GM12878 (cell line): ENCODE measurements around the gene SCYL1. TPM values are rescaled to one million over a fixed set of nuclear protein-coding genes. Genes with fewer than 3 reads are reported as not detected.

ENCODE experiments used
- BCL11A ChIP-seq: IDR thresholded peaks from 2 replicates; pipeline ENCODE4 v1.6.1; 2011; ENCODE audit warnings: low read depth, low read length
- CBFB ChIP-seq: IDR thresholded peaks from 2 replicates; pipeline ENCODE4 v1.6.1; 2016; ENCODE audit warnings: antibody characterized with exemption, low read depth
- CTCF ChIP-seq, 3 experiments: IDR thresholded peaks in 2 of 3; conservative IDR thresholded peaks in 1 of 3; 2 replicates each; pipeline ENCODE4 v1.5.1; 2011; ENCODE audit warnings: low read depth in 3 of 3, low read length in 3 of 3, mild to moderate bottlenecking in 3 of 3, control low read depth in 2 of 3, moderate library complexity in 2 of 3, inconsistent platforms in 1 of 3, mixed read lengths in 1 of 3; ENCODE audit not compliant: control insufficient read depth in 2 of 3, insufficient read depth in 1 of 3; ENCODE audit errors: extremely low read depth in 1 of 3
- EP300 ChIP-seq, 2 experiments: fragments of 150-350 bp in 1 of 2; IDR thresholded peaks; 2 replicates each; pipeline ENCODE4 v1.6.1; 2011 to 2012; ENCODE audit warnings: low read depth in 2 of 2, low read length in 2 of 2, borderline replicate concordance in 1 of 2, improper control_type of control experiment in 1 of 2, inconsistent platforms in 1 of 2; ENCODE audit not compliant: control insufficient read depth in 1 of 2
- ETV6 ChIP-seq, 2 experiments: fragments of 450-650 bp in 1 of 2; IDR thresholded peaks in 1 of 2; conservative IDR thresholded peaks in 1 of 2; 2 replicates each; pipeline ENCODE4 v1.6.1; 2014; ENCODE audit warnings: antibody characterized with exemption in 1 of 2, borderline replicate concordance in 1 of 2, low read depth in 1 of 2, mild to moderate bottlenecking in 1 of 2, moderate library complexity in 1 of 2
- HDAC2 ChIP-seq: fragments of 200-600 bp; sonication (generic); IDR thresholded peaks from 2 replicates; pipeline ENCODE4 v1.6.1; 2017
- HDAC6 ChIP-seq: fragments of 200-600 bp; sonication (generic); IDR thresholded peaks from one replicate; pipeline ENCODE4 v1.8.0; 2017; ENCODE audit warnings: antibody characterized with exemption; ENCODE audit not compliant: unreplicated experiment
- MYB ChIP-seq: fragments of 150-350 bp; IDR thresholded peaks from 2 replicates; pipeline ENCODE4 v1.6.1; 2014; ENCODE audit warnings: mild to moderate bottlenecking, low read depth, low read length, borderline replicate concordance
- RCOR1 ChIP-seq: conservative IDR thresholded peaks from 2 replicates; pipeline ENCODE4 v1.6.1; 2012; ENCODE audit warnings: low read depth, low read length, improper control_type of control experiment
- TCF3 ChIP-seq: IDR thresholded peaks from 2 replicates; pipeline ENCODE4 v1.6.1; 2012; ENCODE audit warnings: low read depth, mild to moderate bottlenecking, low read length, borderline replicate concordance; ENCODE audit not compliant: insufficient read depth
- ZNF622 ChIP-seq: fragments of 450-650 bp; IDR thresholded peaks from 2 replicates; pipeline ENCODE4 v1.6.1; 2017; ENCODE audit warnings: mild to moderate bottlenecking, inconsistent platforms
- ZNF687 ChIP-seq: fragments of 450-650 bp; IDR thresholded peaks from 2 replicates; pipeline ENCODE4 v1.6.1; 2017; ENCODE audit warnings: mild to moderate bottlenecking, moderate library complexity
- polyA plus RNA-seq, 11 experiments: library from polyadenylated mRNA; depleted of rRNA in 4 of 11; unstranded in 6 of 11; stranded (reverse) in 5 of 11; fragments of >200 nt; fragmentation: Nextera tagmentation in 4 of 11; fragmentation: Illumina TruSeq in 1 of 11; extraction: Ambion mirVana in 4 of 11; extraction: Trizol in 1 of 11; gene quantifications; 1 replicate in 1 of 11; 2 replicates in 10 of 11; pipeline versions ENCODE4 v1.2.1 to v1.2.3, GENCODE V29; 2011 to 2016; ENCODE audit warnings: inconsistent platforms in 2 of 11, missing spikeins in 2 of 11, low read depth in 1 of 11
- total RNA-seq, 4 experiments: library from RNA; depleted of rRNA in 3 of 4; stranded (reverse); fragments of >200 nt in 3 of 4; fragmentation: Illumina TruSeq in 1 of 4; extraction: Trizol in 1 of 4; gene quantifications; 2 replicates each; pipeline versions ENCODE4 v1.2.1 to v1.2.3, GENCODE V29; 2013 to 2021
- TF ChIP-seq, protein P1 (sequence below): fragments of 450-650 bp; IDR thresholded peaks from 2 replicates; pipeline ENCODE4 v1.6.1; 2014; ENCODE audit warnings: mild to moderate bottlenecking
- TF ChIP-seq, protein P2 (sequence below): fragments of 450-650 bp; IDR thresholded peaks from 2 replicates; pipeline ENCODE4 v1.6.1; 2017; ENCODE audit warnings: low read depth, mild to moderate bottlenecking, moderate library complexity
- TF ChIP-seq, protein P3 (sequence below): IDR thresholded peaks from 2 replicates; pipeline ENCODE4 v1.6.1; 2012; ENCODE audit warnings: low read depth, low read length, improper control_type of control experiment
- TF ChIP-seq, protein P4 (sequence below): fragments of 150-350 bp; IDR thresholded peaks from 2 replicates; pipeline ENCODE4 v1.6.1; 2014; ENCODE audit warnings: mild to moderate bottlenecking, low read depth, low read length

The SCYL1 gene
- total and polyA plus RNA-seq, 10 of the 15 experiments (the other 5 are each of a cell fraction or from before 2014, with no cell fraction given): 0.80 to 82.7 (median 51.2) TPM

DNA sequence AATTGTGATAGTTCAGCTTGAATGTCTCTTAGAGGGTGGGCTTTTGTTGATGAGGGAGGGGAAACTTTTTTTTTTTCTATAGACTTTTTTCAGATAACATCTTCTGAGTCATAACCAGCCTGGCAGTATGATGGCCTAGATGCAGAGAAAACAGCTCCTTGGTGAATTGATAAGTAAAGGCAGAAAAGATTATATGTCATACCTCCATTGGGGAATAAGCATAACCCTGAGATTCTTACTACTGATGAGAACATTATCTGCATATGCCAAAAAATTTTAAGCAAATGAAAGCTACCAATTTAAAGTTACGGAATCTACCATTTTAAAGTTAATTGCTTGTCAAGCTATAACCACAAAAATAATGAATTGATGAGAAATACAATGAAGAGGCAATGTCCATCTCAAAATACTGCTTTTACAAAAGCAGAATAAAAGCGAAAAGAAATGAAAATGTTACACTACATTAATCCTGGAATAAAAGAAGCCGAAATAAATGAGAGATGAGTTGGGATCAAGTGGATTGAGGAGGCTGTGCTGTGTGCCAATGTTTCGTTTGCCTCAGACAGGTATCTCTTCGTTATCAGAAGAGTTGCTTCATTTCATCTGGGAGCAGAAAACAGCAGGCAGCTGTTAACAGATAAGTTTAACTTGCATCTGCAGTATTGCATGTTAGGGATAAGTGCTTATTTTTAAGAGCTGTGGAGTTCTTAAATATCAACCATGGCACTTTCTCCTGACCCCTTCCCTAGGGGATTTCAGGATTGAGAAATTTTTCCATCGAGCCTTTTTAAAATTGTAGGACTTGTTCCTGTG, 22.1 kb upstream of the SCYL1 start (continued):
- TF ChIP-seq EP300 (IDR thresholded peaks at IDR 0.05; ENCODE audit: borderline replicate concordance in 1 of 2, control insufficient read depth in 1 of 2, low read depth in 2 of 2, low read length in 2 of 2): no peak
- TF ChIP-seq, protein P1, sequence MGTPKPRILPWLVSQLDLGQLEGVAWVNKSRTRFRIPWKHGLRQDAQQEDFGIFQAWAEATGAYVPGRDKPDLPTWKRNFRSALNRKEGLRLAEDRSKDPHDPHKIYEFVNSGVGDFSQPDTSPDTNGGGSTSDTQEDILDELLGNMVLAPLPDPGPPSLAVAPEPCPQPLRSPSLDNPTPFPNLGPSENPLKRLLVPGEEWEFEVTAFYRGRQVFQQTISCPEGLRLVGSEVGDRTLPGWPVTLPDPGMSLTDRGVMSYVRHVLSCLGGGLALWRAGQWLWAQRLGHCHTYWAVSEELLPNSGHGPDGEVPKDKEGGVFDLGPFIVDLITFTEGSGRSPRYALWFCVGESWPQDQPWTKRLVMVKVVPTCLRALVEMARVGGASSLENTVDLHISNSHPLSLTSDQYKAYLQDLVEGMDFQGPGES: no peak
- TF ChIP-seq ZNF622: no peak
- peak; percentile 52; the same call in 1 of the 2 replicates for TF ChIP-seq BCL11A
- peak; percentile 92 for TF ChIP-seq HDAC6
- no peak for TF ChIP-seq TCF3
- no peak for TF ChIP-seq HDAC2
- no peak for TF ChIP-seq ZNF687
- TF ChIP-seq, protein P2, sequence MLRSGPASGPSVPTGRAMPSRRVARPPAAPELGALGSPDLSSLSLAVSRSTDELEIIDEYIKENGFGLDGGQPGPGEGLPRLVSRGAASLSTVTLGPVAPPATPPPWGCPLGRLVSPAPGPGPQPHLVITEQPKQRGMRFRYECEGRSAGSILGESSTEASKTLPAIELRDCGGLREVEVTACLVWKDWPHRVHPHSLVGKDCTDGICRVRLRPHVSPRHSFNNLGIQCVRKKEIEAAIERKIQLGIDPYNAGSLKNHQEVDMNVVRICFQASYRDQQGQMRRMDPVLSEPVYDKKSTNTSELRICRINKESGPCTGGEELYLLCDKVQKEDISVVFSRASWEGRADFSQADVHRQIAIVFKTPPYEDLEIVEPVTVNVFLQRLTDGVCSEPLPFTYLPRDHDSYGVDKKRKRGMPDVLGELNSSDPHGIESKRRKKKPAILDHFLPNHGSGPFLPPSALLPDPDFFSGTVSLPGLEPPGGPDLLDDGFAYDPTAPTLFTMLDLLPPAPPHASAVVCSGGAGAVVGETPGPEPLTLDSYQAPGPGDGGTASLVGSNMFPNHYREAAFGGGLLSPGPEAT: 0 out of 2 replicates have a peak, but pooled peaks have one; percentile 39
- TF ChIP-seq, protein P3, sequence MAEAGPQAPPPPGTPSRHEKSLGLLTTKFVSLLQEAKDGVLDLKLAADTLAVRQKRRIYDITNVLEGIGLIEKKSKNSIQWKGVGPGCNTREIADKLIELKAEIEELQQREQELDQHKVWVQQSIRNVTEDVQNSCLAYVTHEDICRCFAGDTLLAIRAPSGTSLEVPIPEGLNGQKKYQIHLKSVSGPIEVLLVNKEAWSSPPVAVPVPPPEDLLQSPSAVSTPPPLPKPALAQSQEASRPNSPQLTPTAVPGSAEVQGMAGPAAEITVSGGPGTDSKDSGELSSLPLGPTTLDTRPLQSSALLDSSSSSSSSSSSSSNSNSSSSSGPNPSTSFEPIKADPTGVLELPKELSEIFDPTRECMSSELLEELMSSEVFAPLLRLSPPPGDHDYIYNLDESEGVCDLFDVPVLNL: no peak
- TF ChIP-seq CTCF (IDR thresholded peaks at IDR 0.05 in 2 of 3, conservative IDR thresholded peaks at IDR 0.05 in 1 of 3; ENCODE audit: control insufficient read depth in 2 of 3, extremely low read depth in 1 of 3, insufficient read depth in 1 of 3, low read depth in 3 of 3, low read length in 3 of 3): 0 out of 6 replicates have a peak, but pooled peaks of 1 of the 3 experiments have one; percentile 8
- no peak; the same call in 1 of the 2 replicates for TF ChIP-seq RCOR1
- TF ChIP-seq CBFB: peak; percentile 46; the same call in 1 of the 2 replicates
- no peak for TF ChIP-seq ETV6 (conservative IDR thresholded peaks at IDR 0.05 in 1 of 2, IDR thresholded peaks at IDR 0.05 in 1 of 2; ENCODE audit: borderline replicate concordance in 1 of 2, low read depth in 1 of 2)
- peak; percentile 76; the same call in 1 of the 2 replicates for TF ChIP-seq MYB
- TF ChIP-seq, protein P4, sequence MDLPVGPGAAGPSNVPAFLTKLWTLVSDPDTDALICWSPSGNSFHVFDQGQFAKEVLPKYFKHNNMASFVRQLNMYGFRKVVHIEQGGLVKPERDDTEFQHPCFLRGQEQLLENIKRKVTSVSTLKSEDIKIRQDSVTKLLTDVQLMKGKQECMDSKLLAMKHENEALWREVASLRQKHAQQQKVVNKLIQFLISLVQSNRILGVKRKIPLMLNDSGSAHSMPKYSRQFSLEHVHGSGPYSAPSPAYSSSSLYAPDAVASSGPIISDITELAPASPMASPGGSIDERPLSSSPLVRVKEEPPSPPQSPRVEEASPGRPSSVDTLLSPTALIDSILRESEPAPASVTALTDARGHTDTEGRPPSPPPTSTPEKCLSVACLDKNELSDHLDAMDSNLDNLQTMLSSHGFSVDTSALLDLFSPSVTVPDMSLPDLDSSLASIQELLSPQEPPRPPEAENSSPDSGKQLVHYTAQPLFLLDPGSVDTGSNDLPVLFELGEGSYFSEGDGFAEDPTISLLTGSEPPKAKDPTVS: no peak
